ENCODE data around the gene CFAP61.

The CFAP61 gene

GRCh38 chr20:20358801-20359200 is 306.5 kb downstream of the CFAP61 start:
- H3K9me3 ChIP-seq (ENCODE audit: control insufficient read depth, insufficient read depth, low read depth, low read length), result no peaks in the 10 kb centered on the region
- ChIA-PET POLR2A (no interaction called here), CTCF (interaction anchor here (0.6 to 0.7 kb wide), 2 partner anchors 208 to 307 kb away, joined by 3 read pairs; no protein-coding TSS in a partner anchor)
- no peak overlapping the region for H3K4me3 ChIP-seq (ENCODE audit: low read depth, low read length)
- no peak for TF ChIP-seq ZNF747 (tag by site-specific recombination; IDR thresholded peaks at IDR 0.05)
- no peak for TF ChIP-seq YY2 (tag by site-specific recombination; IDR thresholded peaks at IDR 0.05)
- no peak for TF ChIP-seq PRDM1 (tag by site-specific recombination; IDR thresholded peaks at IDR 0.05)
- no peak for TF ChIP-seq ZNF521 (tag by site-specific recombination; IDR thresholded peaks at IDR 0.05)
- no peak for TF ChIP-seq ZNF558 (tag by site-specific recombination; IDR thresholded peaks at IDR 0.05)
- TF ChIP-seq, protein P1, sequence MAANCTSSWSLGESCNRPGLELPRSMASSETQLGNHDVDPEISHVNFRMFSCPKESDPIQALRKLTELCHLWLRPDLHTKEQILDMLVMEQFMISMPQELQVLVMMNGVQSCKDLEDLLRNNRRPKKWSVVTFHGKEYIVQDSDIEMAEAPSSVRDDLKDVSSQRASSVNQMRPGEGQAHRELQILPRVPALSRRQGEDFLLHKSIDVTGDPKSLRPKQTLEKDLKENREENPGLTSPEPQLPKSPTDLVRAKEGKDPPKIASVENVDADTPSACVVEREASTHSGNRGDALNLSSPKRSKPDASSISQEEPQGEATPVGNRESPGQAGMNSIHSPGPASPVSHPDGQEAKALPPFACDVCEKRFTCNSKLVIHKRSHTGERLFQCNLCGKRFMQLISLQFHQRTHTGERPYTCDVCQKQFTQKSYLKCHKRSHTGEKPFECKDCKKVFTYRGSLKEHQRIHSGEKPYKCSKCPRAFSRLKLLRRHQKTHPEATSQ (tag by site-specific recombination; IDR thresholded peaks at IDR 0.05), result no peak
- TF ChIP-seq ZSCAN16 (tag by site-specific recombination; IDR thresholded peaks at IDR 0.05), result no peak
- TF ChIP-seq ZNF433 (tag by site-specific recombination; IDR thresholded peaks at IDR 0.05; ENCODE audit: low read depth), result no peak
- no peak for TF ChIP-seq ZNF292 (tag by site-specific recombination; IDR thresholded peaks at IDR 0.05; ENCODE audit: borderline replicate concordance, low read depth)
- H3K27ac ChIP-seq (ENCODE audit: extremely low read depth, low read depth, low read length), result no peak overlapping the region
- peaks cover 6% of the 10 kb centered on the region; the same call in 1 of the 2 replicates for H3K4me1 ChIP-seq (ENCODE audit: control insufficient read depth, insufficient read depth, low read length)
- H3K36me3 ChIP-seq (ENCODE audit: control insufficient read depth in 2 of 2, insufficient read depth in 1 of 2, low read length in 2 of 2), result no peaks in the 10 kb centered on the region

DNA sequence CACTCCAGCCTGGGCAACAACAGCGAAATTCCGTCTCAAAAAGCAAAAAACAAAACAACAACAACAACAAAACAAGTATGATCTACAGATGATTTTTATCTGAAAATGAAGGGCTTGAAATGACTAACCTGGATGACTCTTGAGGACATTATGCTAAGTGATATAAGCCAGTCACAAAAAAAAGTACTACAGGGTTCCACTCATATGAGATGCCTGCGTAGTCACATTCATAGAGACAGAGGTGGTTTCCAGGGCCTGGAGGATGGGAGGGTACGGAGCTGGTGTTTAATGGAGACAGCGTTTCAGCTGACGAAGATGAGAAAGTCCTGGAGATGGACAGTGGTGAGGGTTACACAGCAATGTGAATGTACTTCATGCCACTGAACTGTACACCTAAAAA is 307.3 kb downstream of the CFAP61 start:
- Histone ChIP-seq H3K27ac (ENCODE audit: extremely low read depth, low read depth, low read length) (no peak overlapping the region), H3K36me3 (ENCODE audit: control insufficient read depth in 2 of 2, insufficient read depth in 1 of 2, low read length in 2 of 2) (no peaks in the 10 kb centered on the region), H3K9me3 (ENCODE audit: control insufficient read depth, insufficient read depth, low read depth, low read length) (no peaks in the 10 kb centered on the region), H3K4me3 (ENCODE audit: low read depth, low read length) (no peak overlapping the region), H3K4me1 (ENCODE audit: control insufficient read depth, insufficient read depth, low read length) (peaks cover 10% of the 10 kb centered on the region; the same call in 1 of the 2 replicates)
- TF ChIP-seq GLI2 (tag by site-specific recombination; IDR thresholded peaks at IDR 0.05; ENCODE audit: borderline replicate concordance, low read depth), result no peak
- 0 out of 2 replicates have a peak, but pooled peaks have one; percentile 33 for TF ChIP-seq ZNF600 (tag by site-specific recombination; IDR thresholded peaks at IDR 0.05)
- ChIA-PET CTCF (interaction anchor here (0.6 to 1.0 kb wide), 4 partner anchors 16 to 1219 kb away, joined by 3 to 4 read pairs (median 3); no protein-coding TSS in a partner anchor), POLR2A (no interaction called here)

DNA sequence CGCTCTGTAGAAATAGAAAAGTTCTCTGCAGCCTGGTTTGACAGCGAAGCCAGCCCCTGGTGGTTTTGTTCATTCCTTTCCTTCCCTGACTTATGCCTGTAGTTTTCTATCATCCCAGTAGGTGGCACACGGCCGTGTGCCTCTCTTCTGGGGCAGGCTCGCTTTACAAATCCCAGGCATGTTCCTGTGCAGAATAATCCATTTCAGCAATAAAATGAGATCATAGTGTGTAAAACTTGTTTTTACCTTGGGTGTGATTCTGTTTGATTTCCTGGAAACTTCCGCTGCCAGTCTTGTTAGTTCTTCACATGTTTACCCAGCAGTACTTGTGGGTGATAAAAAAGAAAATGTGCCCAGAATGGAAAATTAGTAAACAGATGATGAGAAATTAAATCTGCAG is 308.1 kb downstream of the CFAP61 start:
- Histone ChIP-seq H3K9me3 (ENCODE audit: control insufficient read depth, insufficient read depth, low read depth, low read length) (no peaks in the 10 kb centered on the region), H3K4me3 (ENCODE audit: low read depth, low read length) (no peak overlapping the region), H3K27ac (ENCODE audit: extremely low read depth, low read depth, low read length) (no peak overlapping the region), H3K36me3 (ENCODE audit: control insufficient read depth in 2 of 2, insufficient read depth in 1 of 2, low read length in 2 of 2) (no peaks in the 10 kb centered on the region), H3K4me1 (ENCODE audit: control insufficient read depth, insufficient read depth, low read length) (peaks cover 11% of the 10 kb centered on the region; the same call in 1 of the 2 replicates)
- CTCF ChIA-PET, result interaction anchor here (0.6 to 1.2 kb wide), 4 partner anchors 118 to 1219 kb away, joined by 3 to 5 read pairs (median 3); no protein-coding TSS in a partner anchor
- POLR2A ChIA-PET, result no interaction called here
- TF ChIP-seq ZNF433 (tag by site-specific recombination; IDR thresholded peaks at IDR 0.05; ENCODE audit: low read depth) (no peak), ZNF747 (tag by site-specific recombination; IDR thresholded peaks at IDR 0.05) (no peak), ZSCAN30 (tag by site-specific recombination; IDR thresholded peaks at IDR 0.05) (0 out of 2 replicates have a peak, but pooled peaks have one; percentile 46), KLF1 (tag by site-specific recombination; IDR thresholded peaks at IDR 0.05) (no peak), ZFP69B (tag by site-specific recombination; IDR thresholded peaks at IDR 0.05) (0 out of 2 replicates have a peak, but pooled peaks have one; percentile 33), ZBTB8A (tag by site-specific recombination; IDR thresholded peaks at IDR 0.05) (no peak), ZBTB7A (tag by site-specific recombination; IDR thresholded peaks at IDR 0.05; ENCODE audit: low read depth) (no peak), ZNF600 (tag by site-specific recombination; IDR thresholded peaks at IDR 0.05) (peak; percentile 47), BCL6B (tag by site-specific recombination; IDR thresholded peaks at IDR 0.05) (0 out of 2 replicates have a peak, but pooled peaks have one; percentile 1), ZSCAN16 (tag by site-specific recombination; IDR thresholded peaks at IDR 0.05) (peak; percentile 97), ZNF629 (tag by site-specific recombination; IDR thresholded peaks at IDR 0.05) (0 out of 2 replicates have a peak, but pooled peaks have one; percentile 35)
- TF ChIP-seq, protein P2, sequence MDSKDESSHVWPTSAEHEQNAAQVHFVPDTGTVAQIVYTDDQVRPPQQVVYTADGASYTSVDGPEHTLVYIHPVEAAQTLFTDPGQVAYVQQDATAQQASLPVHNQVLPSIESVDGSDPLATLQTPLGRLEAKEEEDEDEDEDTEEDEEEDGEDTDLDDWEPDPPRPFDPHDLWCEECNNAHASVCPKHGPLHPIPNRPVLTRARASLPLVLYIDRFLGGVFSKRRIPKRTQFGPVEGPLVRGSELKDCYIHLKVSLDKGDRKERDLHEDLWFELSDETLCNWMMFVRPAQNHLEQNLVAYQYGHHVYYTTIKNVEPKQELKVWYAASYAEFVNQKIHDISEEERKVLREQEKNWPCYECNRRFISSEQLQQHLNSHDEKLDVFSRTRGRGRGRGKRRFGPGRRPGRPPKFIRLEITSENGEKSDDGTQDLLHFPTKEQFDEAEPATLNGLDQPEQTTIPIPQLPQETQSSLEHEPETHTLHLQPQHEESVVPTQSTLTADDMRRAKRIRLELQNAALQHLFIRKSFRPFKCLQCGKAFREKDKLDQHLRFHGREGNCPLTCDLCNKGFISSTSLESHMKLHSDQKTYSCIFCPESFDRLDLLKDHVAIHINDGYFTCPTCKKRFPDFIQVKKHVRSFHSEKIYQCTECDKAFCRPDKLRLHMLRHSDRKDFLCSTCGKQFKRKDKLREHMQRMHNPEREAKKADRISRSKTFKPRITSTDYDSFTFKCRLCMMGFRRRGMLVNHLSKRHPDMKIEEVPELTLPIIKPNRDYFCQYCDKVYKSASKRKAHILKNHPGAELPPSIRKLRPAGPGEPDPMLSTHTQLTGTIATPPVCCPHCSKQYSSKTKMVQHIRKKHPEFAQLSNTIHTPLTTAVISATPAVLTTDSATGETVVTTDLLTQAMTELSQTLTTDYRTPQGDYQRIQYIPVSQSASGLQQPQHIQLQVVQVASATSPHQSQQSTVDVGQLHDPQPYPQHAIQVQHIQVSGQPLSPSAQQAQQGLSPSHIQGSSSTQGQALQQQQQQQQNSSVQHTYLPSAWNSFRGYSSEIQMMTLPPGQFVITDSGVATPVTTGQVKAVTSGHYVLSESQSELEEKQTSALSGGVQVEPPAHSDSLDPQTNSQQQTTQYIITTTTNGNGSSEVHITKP (tag by site-specific recombination; IDR thresholded peaks at IDR 0.05), result peak; percentile 72
- TF ChIP-seq, protein P3, sequence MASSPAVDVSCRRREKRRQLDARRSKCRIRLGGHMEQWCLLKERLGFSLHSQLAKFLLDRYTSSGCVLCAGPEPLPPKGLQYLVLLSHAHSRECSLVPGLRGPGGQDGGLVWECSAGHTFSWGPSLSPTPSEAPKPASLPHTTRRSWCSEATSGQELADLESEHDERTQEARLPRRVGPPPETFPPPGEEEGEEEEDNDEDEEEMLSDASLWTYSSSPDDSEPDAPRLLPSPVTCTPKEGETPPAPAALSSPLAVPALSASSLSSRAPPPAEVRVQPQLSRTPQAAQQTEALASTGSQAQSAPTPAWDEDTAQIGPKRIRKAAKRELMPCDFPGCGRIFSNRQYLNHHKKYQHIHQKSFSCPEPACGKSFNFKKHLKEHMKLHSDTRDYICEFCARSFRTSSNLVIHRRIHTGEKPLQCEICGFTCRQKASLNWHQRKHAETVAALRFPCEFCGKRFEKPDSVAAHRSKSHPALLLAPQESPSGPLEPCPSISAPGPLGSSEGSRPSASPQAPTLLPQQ (tag by site-specific recombination; IDR thresholded peaks at IDR 0.05), result 0 out of 2 replicates have a peak, but pooled peaks have one; percentile 43
- TF ChIP-seq, protein P4, sequence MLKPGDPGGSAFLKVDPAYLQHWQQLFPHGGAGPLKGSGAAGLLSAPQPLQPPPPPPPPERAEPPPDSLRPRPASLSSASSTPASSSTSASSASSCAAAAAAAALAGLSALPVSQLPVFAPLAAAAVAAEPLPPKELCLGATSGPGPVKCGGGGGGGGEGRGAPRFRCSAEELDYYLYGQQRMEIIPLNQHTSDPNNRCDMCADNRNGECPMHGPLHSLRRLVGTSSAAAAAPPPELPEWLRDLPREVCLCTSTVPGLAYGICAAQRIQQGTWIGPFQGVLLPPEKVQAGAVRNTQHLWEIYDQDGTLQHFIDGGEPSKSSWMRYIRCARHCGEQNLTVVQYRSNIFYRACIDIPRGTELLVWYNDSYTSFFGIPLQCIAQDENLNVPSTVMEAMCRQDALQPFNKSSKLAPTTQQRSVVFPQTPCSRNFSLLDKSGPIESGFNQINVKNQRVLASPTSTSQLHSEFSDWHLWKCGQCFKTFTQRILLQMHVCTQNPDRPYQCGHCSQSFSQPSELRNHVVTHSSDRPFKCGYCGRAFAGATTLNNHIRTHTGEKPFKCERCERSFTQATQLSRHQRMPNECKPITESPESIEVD (tag by site-specific recombination; IDR thresholded peaks at IDR 0.05), result peak; percentile 99
